HEK293 (cell line): ENCODE measurements around the gene ZNRF1.

ENCODE experiments used
- CTCF ChIA-PET: fragments of 350-600 bp; formaldehyde crosslinking; extraction: SDS; loops from one replicate; lab custom pipeline; 2021; ENCODE audit warnings: antibody characterized with exemption; lab: Yijun Ruan, JAX
- POLR2A ChIA-PET: fragments of 300-600 bp; formaldehyde crosslinking; extraction: SDS; loops from one replicate; lab custom pipeline; 2020; ENCODE audit warnings: antibody characterized with exemption, inconsistent platforms; lab: Yijun Ruan, JAX
- H3K27ac ChIP-seq: fragments of 200-500 bp; sonication (Bioruptor generic); 2 replicates; pipeline ENCODE4 v1.5.1; 2014; ENCODE audit warnings: low read depth, low read length, control low read depth, inconsistent platforms; ENCODE audit errors: extremely low read depth
- H3K36me3 ChIP-seq, 2 experiments: fragments of 200-500 bp in 1 of 2; sonication (Bioruptor generic) in 1 of 2; 1 replicate in 1 of 2; 2 replicates in 1 of 2; pipeline ENCODE4 v1.5.1; 2014 to 2017; ENCODE audit warnings: inconsistent platforms in 2 of 2, low read length in 2 of 2; ENCODE audit not compliant: control insufficient read depth in 2 of 2, insufficient read depth in 1 of 2
- H3K4me1 ChIP-seq: fragments of 200-500 bp; sonication (Bioruptor generic); 2 replicates; pipeline ENCODE4 v1.5.1; 2014; ENCODE audit warnings: mild to moderate bottlenecking, low read length, inconsistent platforms; ENCODE audit not compliant: control insufficient read depth, insufficient read depth
- H3K4me3 ChIP-seq: 2 replicates; pipeline ENCODE4 v1.5.1; 2011; ENCODE audit warnings: low read depth, mild to moderate bottlenecking, control low read depth, low read length, moderate library complexity
- H3K9me3 ChIP-seq: fragments of 200-500 bp; sonication (Bioruptor generic); 2 replicates; pipeline ENCODE4 v1.5.1; 2014; ENCODE audit warnings: low read depth, low read length, inconsistent platforms; ENCODE audit not compliant: control insufficient read depth, insufficient read depth
- ATF2 ChIP-seq: fragments of 450-650 bp; formaldehyde crosslinking; IDR thresholded peaks from 2 replicates; pipeline ENCODE4 v1.5.1; 2016; ENCODE audit warnings: missing biosample characterization, missing genetic modification characterization, low read depth
- GLIS2 ChIP-seq: fragments of 450-650 bp; formaldehyde crosslinking; IDR thresholded peaks from 2 replicates; pipeline ENCODE4 v1.5.1; 2016; ENCODE audit warnings: missing biosample characterization, missing genetic modification characterization
- HIC1 ChIP-seq: fragments of 450-650 bp; formaldehyde crosslinking; IDR thresholded peaks from 2 replicates; pipeline ENCODE4 v1.5.1; 2016; ENCODE audit warnings: missing biosample characterization, missing genetic modification characterization
- KLF16 ChIP-seq: fragments of 450-650 bp; formaldehyde crosslinking; IDR thresholded peaks from 2 replicates; pipeline ENCODE4 v1.5.1; 2017; ENCODE audit warnings: missing biosample characterization, missing genetic modification characterization
- MYNN ChIP-seq: fragments of 450-650 bp; formaldehyde crosslinking; IDR thresholded peaks from 2 replicates; pipeline ENCODE4 v1.5.1; 2016; ENCODE audit warnings: missing biosample characterization, missing genetic modification characterization, borderline replicate concordance
- PBX3 ChIP-seq: sonication (generic); formaldehyde crosslinking; IDR thresholded peaks from 2 replicates; pipeline ENCODE4 v1.8.1; 2022; ENCODE audit warnings: mild to moderate bottlenecking, moderate library complexity, missing genetic modification reagents
- PRDM1 ChIP-seq: fragments of 450-650 bp; formaldehyde crosslinking; IDR thresholded peaks from 2 replicates; pipeline ENCODE4; 2016; ENCODE audit warnings: missing biosample characterization, missing genetic modification characterization
- PRDM10 ChIP-seq: fragments of 450-650 bp; formaldehyde crosslinking; IDR thresholded peaks from 2 replicates; pipeline ENCODE4 v1.5.1; 2016; ENCODE audit warnings: missing biosample characterization, missing genetic modification characterization
- SCRT2 ChIP-seq: fragments of 450-650 bp; formaldehyde crosslinking; IDR thresholded peaks from 2 replicates; pipeline ENCODE4 v1.5.1; 2016; ENCODE audit warnings: missing biosample characterization, missing genetic modification characterization
- SP2 ChIP-seq: fragments of 450-650 bp; formaldehyde crosslinking; IDR thresholded peaks from 2 replicates; pipeline ENCODE4 v1.5.1; 2016; ENCODE audit warnings: missing biosample characterization, missing genetic modification characterization
- ZBTB17 ChIP-seq: fragments of 450-650 bp; formaldehyde crosslinking; IDR thresholded peaks from 2 replicates; pipeline ENCODE4 v1.5.1; 2016; ENCODE audit warnings: missing biosample characterization, missing genetic modification characterization
- ZBTB26 ChIP-seq: fragments of 450-650 bp; formaldehyde crosslinking; optimal IDR thresholded peaks from 2 replicates; pipeline ENCODE3; 2016; ENCODE audit warnings: missing biosample characterization, mild to moderate bottlenecking, missing genetic modification characterization
- ZBTB8A ChIP-seq: fragments of 450-650 bp; formaldehyde crosslinking; IDR thresholded peaks from 2 replicates; pipeline ENCODE4 v1.5.1; 2016; ENCODE audit warnings: missing biosample characterization, missing genetic modification characterization
- ZNF239 ChIP-seq: fragments of 450-650 bp; formaldehyde crosslinking; IDR thresholded peaks from 2 replicates; pipeline ENCODE4 v1.5.1; 2016; ENCODE audit warnings: missing biosample characterization, missing genetic modification characterization
- ZNF24 ChIP-seq: fragments of 450-650 bp; formaldehyde crosslinking; IDR thresholded peaks from 2 replicates; pipeline ENCODE4 v1.5.1; 2016; ENCODE audit warnings: missing biosample characterization, missing genetic modification characterization
- ZNF335 ChIP-seq: fragments of 450-650 bp; formaldehyde crosslinking; conservative IDR thresholded peaks from 2 replicates; pipeline ENCODE4 v1.5.1; 2016; ENCODE audit warnings: missing biosample characterization, missing genetic modification characterization
- ZNF423 ChIP-seq: fragments of 450-650 bp; formaldehyde crosslinking; IDR thresholded peaks from 2 replicates; pipeline ENCODE4 v1.5.1; 2016; ENCODE audit warnings: missing biosample characterization, missing genetic modification characterization
- ZNF600 ChIP-seq: fragments of 450-650 bp; formaldehyde crosslinking; IDR thresholded peaks from 2 replicates; pipeline ENCODE4 v1.5.1; 2016; ENCODE audit warnings: missing biosample characterization, missing genetic modification characterization
- ZNF768 ChIP-seq: fragments of 450-650 bp; formaldehyde crosslinking; IDR thresholded peaks from 2 replicates; pipeline ENCODE4 v1.5.1; 2018; ENCODE audit warnings: missing biosample characterization, mild to moderate bottlenecking, missing genetic modification characterization
- ZNF792 ChIP-seq: fragments of 450-650 bp; formaldehyde crosslinking; IDR thresholded peaks from 2 replicates; pipeline ENCODE4 v1.5.1; 2016; ENCODE audit warnings: missing biosample characterization, missing genetic modification characterization

Gene ZNRF1

GRCh38 chr16:74999609-75000480, 1.0 kb downstream of the ZNRF1 start (continued):
- TF ChIP-seq PRDM10 (tag by site-specific recombination), result peak; percentile 45
- peak; percentile 88 for TF ChIP-seq MYNN (tag by site-specific recombination)
- TF ChIP-seq KLF16 (tag by site-specific recombination), result 0 out of 2 replicates have a peak, but pooled peaks have one; percentile 2
- peak; percentile 68 for TF ChIP-seq ZNF335 (tag by site-specific recombination)
- TF ChIP-seq ZBTB26 (tag by site-specific recombination), result peak; percentile 40
- TF ChIP-seq HIC1, result peak; percentile 49; the same call in 1 of the 2 replicates
- peak; percentile 62 for TF ChIP-seq ZBTB17 (tag by site-specific recombination)
- TF ChIP-seq GLIS2 (tag by site-specific recombination), result peak; percentile 39
- no peak for TF ChIP-seq ZNF24 (tag by site-specific recombination)

- H3K4me1 ChIP-seq, result peaks cover 3% of the 10 kb centered on the region; the same call in 1 of the 2 replicates
- POLR2A ChIA-PET, result no interaction called here
- TF ChIP-seq ATF2 (no peak), SCRT2 (no peak), PRDM1 (tag by site-specific recombination) (0 out of 2 replicates have a peak, but pooled peaks have one; percentile 22), ZNF768 (tag by site-specific recombination) (no peak), PBX3 (CRISPR knock-in tag) (no peak), ZNF423 (no peak), ZNF335 (tag by site-specific recombination) (peak; percentile 72), ZNF600 (no peak), PRDM10 (tag by site-specific recombination) (no peak), SP2 (tag by site-specific recombination) (no peak), ZNF792 (no peak), ZBTB8A (tag by site-specific recombination) (peak; percentile 65), ZNF239 (tag by site-specific recombination) (no peak)
These were observed 1.8 kb downstream of the ZNRF1 start for GRCh38 chr16:75000481-75001081.

More at GRCh38 chr16:75000481-75001081, 1.8 kb downstream of the ZNRF1 start:
- Histone ChIP-seq H3K4me3 (peak overlapping the region; percentile 63), H3K27ac (no peak overlapping the region), H3K9me3 (no peaks in the 10 kb centered on the region), H3K36me3 (no peaks in the 10 kb centered on the region)
- CTCF ChIA-PET, result no interaction called here
